Neural cell (in vitro differentiated cells): ENCODE data around the gene KIAA1191. TPM values are rescaled to one million over a fixed set of nuclear protein-coding genes. Genes with fewer than 3 reads are reported as not detected.
"Not testable (repeated sequence)": the region's sequence is repeated elsewhere in the genome, so short reads cannot be mapped to it uniquely, and the experiment has no call there.

Experiments used
- H2AFZ ChIP-seq: fragments of 200-600, 300-800 bp; sonication (generic), shearing (Covaris generic); 2 replicates; pipeline ENCODE4 v1.6.0; 2014; ENCODE audit warnings: low read depth, mild to moderate bottlenecking, antibody characterized with exemption, low read length, moderate library complexity
- H3F3A ChIP-seq: fragments of 200-600 bp; shearing (Covaris generic); 2 replicates; pipeline ENCODE4 v1.6.1; 2016; ENCODE audit warnings: mild to moderate bottlenecking, moderate library complexity, mixed read lengths, antibody characterized with exemption, low read length; ENCODE audit not compliant: insufficient read depth, poor library complexity, severe bottlenecking
- H3K27ac ChIP-seq: fragments of 200-600, 300-800 bp; sonication (generic), shearing (Covaris generic); 2 replicates; pipeline ENCODE4 v1.5.1; 2014; ENCODE audit warnings: mild to moderate bottlenecking, low read length, moderate library complexity
- H3K27me3 ChIP-seq: fragments of 300-800, 200-600 bp; sonication (generic), shearing (Covaris generic); 2 replicates; pipeline ENCODE4 v1.6.0; 2014; ENCODE audit warnings: mild to moderate bottlenecking, low read depth, low read length, moderate library complexity; ENCODE audit not compliant: insufficient read depth
- H3K36me3 ChIP-seq: fragments of 300-800, 200-600 bp; sonication (generic), shearing (Covaris generic); 2 replicates; pipeline ENCODE4 v1.5.1; 2014; ENCODE audit warnings: mild to moderate bottlenecking, antibody characterized with exemption, low read length, moderate library complexity; ENCODE audit not compliant: insufficient read depth
- H3K4me2 ChIP-seq: fragments of 300-800, 200-600 bp; sonication (generic), shearing (Covaris generic); 2 replicates; pipeline ENCODE4 v1.6.0; 2014; ENCODE audit warnings: mild to moderate bottlenecking, low read length
- H3K4me3 ChIP-seq: fragments of 300-800, 200-600 bp; sonication (generic), shearing (Covaris generic); 2 replicates; pipeline ENCODE4 v1.5.1; 2014; ENCODE audit warnings: mild to moderate bottlenecking, low read length, moderate library complexity
- H3K79me2 ChIP-seq: fragments of 200-600 bp; shearing (Covaris generic); replicated peaks from 2 replicates; pipeline ENCODE4 v1.6.0; 2014; ENCODE audit warnings: mild to moderate bottlenecking, low read length, moderate library complexity; ENCODE audit not compliant: insufficient read depth
- H3K9ac ChIP-seq: fragments of 300-800, 200-600 bp; sonication (generic), shearing (Covaris generic); 2 replicates; pipeline ENCODE4 v1.6.1; 2016; ENCODE audit warnings: mild to moderate bottlenecking, low read length, mixed read lengths
- H3K9me2 ChIP-seq: fragments of 200-600 bp; shearing (Covaris generic); 2 replicates; pipeline ENCODE4 v1.6.1; 2016; ENCODE audit warnings: mild to moderate bottlenecking, low read length, mixed read lengths; ENCODE audit not compliant: insufficient read depth
- H3K9me3 ChIP-seq: fragments of 200-600, 300-800 bp; sonication (generic), shearing (Covaris generic); 2 replicates; pipeline ENCODE4 v1.6.1; 2016; ENCODE audit warnings: mild to moderate bottlenecking, mixed run types, low read length, moderate library complexity, mixed read lengths
- H4K20me1 ChIP-seq: fragments of 200-600 bp; shearing (Covaris generic); 2 replicates; pipeline ENCODE4 v1.6.1; 2016; ENCODE audit warnings: mild to moderate bottlenecking, mixed run types; ENCODE audit not compliant: insufficient read depth
- EP300 ChIP-seq: fragments of 450-650 bp; conservative IDR thresholded peaks from 2 replicates; pipeline ENCODE4 v1.6.1; 2014; ENCODE audit warnings: antibody characterized with exemption, mild to moderate bottlenecking, moderate library complexity; ENCODE audit not compliant: poor library complexity, severe bottlenecking
- EZH2 ChIP-seq: fragments of 200-600, 300-800 bp; shearing (Covaris generic), sonication (generic); IDR thresholded peaks from 2 replicates; pipeline ENCODE4 v1.6.1; 2014; ENCODE audit warnings: antibody characterized with exemption, low read length, borderline replicate concordance, mild to moderate bottlenecking; ENCODE audit not compliant: insufficient read depth, poor library complexity, severe bottlenecking
- MXI1 ChIP-seq: fragments of 450-650 bp; conservative IDR thresholded peaks from 2 replicates; pipeline ENCODE4 v1.6.1; 2014; ENCODE audit warnings: antibody characterized with exemption, mild to moderate bottlenecking; ENCODE audit not compliant: poor library complexity, severe bottlenecking
- POLR2AphosphoS5 ChIP-seq: IDR thresholded peaks from 2 replicates; pipeline ENCODE4 v1.6.1; 2012
- RAD21 ChIP-seq: fragments of 450-650 bp; conservative IDR thresholded peaks from 2 replicates; pipeline ENCODE4 v1.6.1; 2014; ENCODE audit warnings: antibody characterized with exemption, mild to moderate bottlenecking, moderate library complexity
- REST ChIP-seq: IDR thresholded peaks from 2 replicates; pipeline ENCODE4 v1.6.1; 2012; ENCODE audit warnings: borderline replicate concordance
- SMC3 ChIP-seq: fragments of 450-650 bp; conservative IDR thresholded peaks from 2 replicates; pipeline ENCODE4 v1.6.1; 2014; ENCODE audit warnings: antibody characterized with exemption, mild to moderate bottlenecking, moderate library complexity; ENCODE audit not compliant: poor library complexity
- TAF1 ChIP-seq: IDR thresholded peaks from 2 replicates; pipeline ENCODE4 v1.6.1; 2012; ENCODE audit warnings: low read depth
- polyA plus RNA-seq: library from polyadenylated mRNA; depleted of rRNA; stranded (reverse); fragments of >200 nt; gene quantifications from 2 replicates; pipeline ENCODE4 v1.2.3, GENCODE V29; 2014
- TF ChIP-seq, protein P1 (sequence below): fragments of 450-650 bp; IDR thresholded peaks from 2 replicates; pipeline ENCODE4 v1.5.1; 2014; ENCODE audit warnings: antibody characterized with exemption, mild to moderate bottlenecking, moderate library complexity; ENCODE audit not compliant: poor library complexity, severe bottlenecking

Gene KIAA1191
- polyA plus RNA-seq, 1 donor from 2014 or later: 137 TPM

DNA sequence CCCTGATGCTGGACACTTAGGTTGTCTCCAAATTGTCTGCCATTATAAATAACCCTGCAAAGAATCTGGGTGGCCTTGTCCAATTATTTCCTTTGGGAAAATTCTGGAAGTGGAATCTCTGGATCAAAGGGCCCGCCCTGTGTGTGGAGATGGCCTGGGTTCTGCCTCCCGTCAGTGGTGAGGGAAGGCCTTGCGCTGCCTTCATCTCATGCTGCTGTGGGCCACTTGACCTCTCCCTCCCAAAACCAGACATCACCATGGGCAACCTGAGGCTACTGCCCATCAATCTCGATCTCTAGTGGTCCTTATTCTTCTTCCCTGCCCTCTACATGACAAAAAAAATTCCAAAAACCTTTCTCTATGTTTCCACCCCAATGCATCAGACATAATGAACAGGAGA, 48.2 kb upstream of the KIAA1191 start:
- Histone ChIP-seq H3K9me2 (no peaks in the 10 kb centered on the region), H3K9me3 (no peaks in the 10 kb centered on the region), H3K9ac (no peak overlapping the region), H4K20me1 (no peaks in the 10 kb centered on the region), H3K79me2 (no peaks in the 10 kb centered on the region), H3K27ac (no peak overlapping the region), H3K27me3 (no peaks in the 10 kb centered on the region), H3F3A (no peaks in the 10 kb centered on the region), H3K4me3 (no peak overlapping the region), H3K4me2 (no peak overlapping the region), H3K36me3 (no peaks in the 10 kb centered on the region), H2AFZ (no peak overlapping the region)
- TF ChIP-seq REST: no peak
- no peak for TF ChIP-seq EZH2
- no peak for TF ChIP-seq POLR2AphosphoS5
- TF ChIP-seq SMC3: no peak
- no peak for TF ChIP-seq EP300
- TF ChIP-seq MXI1: no peak
- no peak for TF ChIP-seq TAF1
- TF ChIP-seq RAD21: no peak
- TF ChIP-seq, protein P1, sequence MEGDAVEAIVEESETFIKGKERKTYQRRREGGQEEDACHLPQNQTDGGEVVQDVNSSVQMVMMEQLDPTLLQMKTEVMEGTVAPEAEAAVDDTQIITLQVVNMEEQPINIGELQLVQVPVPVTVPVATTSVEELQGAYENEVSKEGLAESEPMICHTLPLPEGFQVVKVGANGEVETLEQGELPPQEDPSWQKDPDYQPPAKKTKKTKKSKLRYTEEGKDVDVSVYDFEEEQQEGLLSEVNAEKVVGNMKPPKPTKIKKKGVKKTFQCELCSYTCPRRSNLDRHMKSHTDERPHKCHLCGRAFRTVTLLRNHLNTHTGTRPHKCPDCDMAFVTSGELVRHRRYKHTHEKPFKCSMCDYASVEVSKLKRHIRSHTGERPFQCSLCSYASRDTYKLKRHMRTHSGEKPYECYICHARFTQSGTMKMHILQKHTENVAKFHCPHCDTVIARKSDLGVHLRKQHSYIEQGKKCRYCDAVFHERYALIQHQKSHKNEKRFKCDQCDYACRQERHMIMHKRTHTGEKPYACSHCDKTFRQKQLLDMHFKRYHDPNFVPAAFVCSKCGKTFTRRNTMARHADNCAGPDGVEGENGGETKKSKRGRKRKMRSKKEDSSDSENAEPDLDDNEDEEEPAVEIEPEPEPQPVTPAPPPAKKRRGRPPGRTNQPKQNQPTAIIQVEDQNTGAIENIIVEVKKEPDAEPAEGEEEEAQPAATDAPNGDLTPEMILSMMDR: no peak

GRCh38 chr5:176408590-176408989, 47.0 kb upstream of the KIAA1191 start:
- Histone ChIP-seq H3K4me3 (no peak overlapping the region), H4K20me1 (no peaks in the 10 kb centered on the region), H3K9me2 (no peaks in the 10 kb centered on the region), H3K27me3 (no peaks in the 10 kb centered on the region), H3K9ac (no peak overlapping the region), H3F3A (no peaks in the 10 kb centered on the region), H3K27ac (no peak overlapping the region), H3K79me2 (no peaks in the 10 kb centered on the region), H3K9me3 (no peaks in the 10 kb centered on the region), H2AFZ (no peak overlapping the region), H3K36me3 (no peaks in the 10 kb centered on the region), H3K4me2 (no peak overlapping the region)
- TF ChIP-seq REST (no peak), RAD21 (no peak), EZH2 (no peak), SMC3 (no peak), POLR2AphosphoS5 (no peak), MXI1 (no peak), EP300 (no peak), TAF1 (no peak)
- TF ChIP-seq, protein P1: no peak

GRCh38 chr5:176408252-176408573, 46.6 kb upstream of the KIAA1191 start:
- not testable (repeated sequence) for H3K4me2 ChIP-seq, H3K79me2 ChIP-seq, H3K27me3 ChIP-seq, H3K27ac ChIP-seq, H3K9ac ChIP-seq, H3K9me3 ChIP-seq, H3F3A ChIP-seq, H3K9me2 ChIP-seq, H3K36me3 ChIP-seq, H2AFZ ChIP-seq, H3K4me3 ChIP-seq, H4K20me1 ChIP-seq
